DMS53 (cell line): ENCODE results near the gene VSIR.
A peak's percentile ranks its signal among the peaks of the same experiment; 100 is the strongest.

ENCODE experiments used
- DNase-seq: peaks from one replicate; lab custom pipeline; 2025; lab: John Stamatoyannopoulos, UW

VSIR gene

GRCh38 chr10:71727738-71728737 lies 45.3 kb downstream of the VSIR start:
- peak; percentile 73 for DNase-seq

GRCh38 chr10:71727105-71727737 lies 46.1 kb downstream of the VSIR start:
- no peak for DNase-seq

GRCh38 chr10:71726580-71727104 lies 46.7 kb downstream of the VSIR start:
- DNase-seq = no peak

- DNase-seq = peak; percentile 30
These were observed 47.2 kb downstream of the VSIR start for GRCh38 chr10:71725998-71726579.

- no peak for DNase-seq
These were observed 48.1 kb downstream of the VSIR start for GRCh38 chr10:71725249-71725648.

GRCh38 chr10:71724539-71724938 lies 48.8 kb downstream of the VSIR start:
- no peak for DNase-seq

GRCh38 chr10:71723311-71723710 lies 50.0 kb downstream of the VSIR start:
- DNase-seq = no peak

GRCh38 chr10:71722849-71723248 lies 50.5 kb downstream of the VSIR start:
- no peak for DNase-seq

GRCh38 chr10:71721313-71721712 lies 52.0 kb downstream of the VSIR start:
- DNase-seq = no peak

GRCh38 chr10:71720288-71720687 lies 53.0 kb downstream of the VSIR start:
- no peak for DNase-seq

GRCh38 chr10:71719464-71720201 lies 53.7 kb downstream of the VSIR start, which contains the start of gene C10orf105:
TSS of gene C10orf105 (minus strand) at chr10:71719778. CDS start at chr10:71716337, 3,441 bp downstream.
- no peak for DNase-seq

- DNase-seq = peak; percentile 9
These were observed 54.3 kb downstream of the VSIR start for GRCh38 chr10:71719042-71719441.

- no peak for DNase-seq
These were observed 55.1 kb downstream of the VSIR start for GRCh38 chr10:71718165-71718698.

- DNase-seq = no peak
These were observed 55.8 kb downstream of the VSIR start for GRCh38 chr10:71717551-71717951.

GRCh38 chr10:71717056-71717455 lies 56.3 kb downstream of the VSIR start:
- no peak for DNase-seq

GRCh38 chr10:71716426-71716825 lies 56.9 kb downstream of the VSIR start:
- DNase-seq = no peak

- DNase-seq = no peak
These were observed 57.5 kb downstream of the VSIR start for GRCh38 chr10:71715860-71716259.

- DNase-seq = no peak
These were observed 58.3 kb downstream of the VSIR start for GRCh38 chr10:71715026-71715425.

- DNase-seq = no peak
These were observed 58.7 kb downstream of the VSIR start for GRCh38 chr10:71714592-71714991.

- no peak for DNase-seq
These were observed 59.3 kb downstream of the VSIR start for GRCh38 chr10:71714031-71714410.
